Fibroblast of mammary gland (primary cell): Measurements from ENCODE around the gene SPSB3.

Experiments used
- DNase-seq: peaks from one replicate; pipeline ENCODE4 v3.0.0-alpha.2; 2010; ENCODE audit warnings: low read depth
- H3K4me3 ChIP-seq: 2 replicates; pipeline ENCODE4 v1.5.1; 2011; ENCODE audit warnings: low read depth, mild to moderate bottlenecking, low read length, moderate library complexity; ENCODE audit not compliant: control insufficient read depth
- TF ChIP-seq, protein P1 (sequence below): conservative IDR thresholded peaks from 2 replicates; pipeline ENCODE4 v1.5.1; 2011; ENCODE audit warnings: low read depth, low read length, inconsistent platforms; ENCODE audit not compliant: control insufficient read depth, insufficient read depth

The SPSB3 gene

DNA sequence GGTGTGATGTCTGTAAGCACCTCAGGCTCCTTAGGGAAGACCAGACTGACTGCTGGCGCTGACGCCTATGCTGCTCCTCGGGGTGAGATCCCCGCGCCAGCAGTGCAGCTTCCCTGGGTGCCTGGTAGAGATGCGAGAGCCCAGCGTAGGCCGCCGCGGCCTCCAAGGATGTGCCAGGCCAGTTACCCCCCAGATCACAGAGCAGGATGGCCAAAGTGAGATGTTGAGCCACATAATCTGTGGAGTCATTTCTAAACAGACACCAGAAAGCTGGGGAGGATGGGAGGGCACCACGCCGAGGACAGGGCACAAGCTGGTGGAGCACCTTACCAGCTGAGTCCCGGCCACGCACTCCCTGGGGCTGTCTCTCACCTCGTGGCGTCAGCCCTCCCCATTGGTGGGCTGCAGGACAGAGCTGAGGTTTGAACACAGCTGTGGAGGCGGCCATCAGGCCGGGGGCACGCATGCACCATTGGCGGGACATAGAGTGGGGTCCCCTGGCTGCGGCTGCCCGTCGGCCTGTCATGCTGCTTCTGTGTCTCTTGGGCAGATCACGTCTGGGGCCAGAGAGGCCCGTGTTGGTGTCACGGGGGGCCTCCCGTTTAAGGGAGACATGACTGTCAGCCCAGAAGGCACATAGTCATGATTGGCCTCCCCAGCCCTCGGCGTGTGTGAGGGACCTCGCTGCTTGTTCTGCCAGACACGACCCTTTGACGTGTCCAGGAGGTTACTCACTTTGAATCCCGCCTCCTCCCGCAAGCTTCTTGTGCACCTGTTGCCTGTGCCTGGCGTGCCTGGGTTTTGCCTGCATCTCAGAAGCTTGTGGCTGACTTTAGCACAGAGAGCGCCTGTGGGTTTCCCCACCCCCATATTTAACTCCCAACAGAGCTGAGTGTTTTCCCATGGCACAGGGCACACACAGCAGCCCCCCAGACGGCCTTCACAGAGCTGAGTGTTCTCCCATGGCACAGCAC, 54.4 kb downstream of the SPSB3 start:
- H3K4me3 ChIP-seq: no peak overlapping the region
- TF ChIP-seq, protein P1, sequence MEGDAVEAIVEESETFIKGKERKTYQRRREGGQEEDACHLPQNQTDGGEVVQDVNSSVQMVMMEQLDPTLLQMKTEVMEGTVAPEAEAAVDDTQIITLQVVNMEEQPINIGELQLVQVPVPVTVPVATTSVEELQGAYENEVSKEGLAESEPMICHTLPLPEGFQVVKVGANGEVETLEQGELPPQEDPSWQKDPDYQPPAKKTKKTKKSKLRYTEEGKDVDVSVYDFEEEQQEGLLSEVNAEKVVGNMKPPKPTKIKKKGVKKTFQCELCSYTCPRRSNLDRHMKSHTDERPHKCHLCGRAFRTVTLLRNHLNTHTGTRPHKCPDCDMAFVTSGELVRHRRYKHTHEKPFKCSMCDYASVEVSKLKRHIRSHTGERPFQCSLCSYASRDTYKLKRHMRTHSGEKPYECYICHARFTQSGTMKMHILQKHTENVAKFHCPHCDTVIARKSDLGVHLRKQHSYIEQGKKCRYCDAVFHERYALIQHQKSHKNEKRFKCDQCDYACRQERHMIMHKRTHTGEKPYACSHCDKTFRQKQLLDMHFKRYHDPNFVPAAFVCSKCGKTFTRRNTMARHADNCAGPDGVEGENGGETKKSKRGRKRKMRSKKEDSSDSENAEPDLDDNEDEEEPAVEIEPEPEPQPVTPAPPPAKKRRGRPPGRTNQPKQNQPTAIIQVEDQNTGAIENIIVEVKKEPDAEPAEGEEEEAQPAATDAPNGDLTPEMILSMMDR: no peak
- no peak for DNase-seq
